Cardiac fibroblast (primary cell): Measurements from ENCODE around the gene ZBTB17.
"Not testable (repeated sequence)": the region's sequence is repeated elsewhere in the genome, so short reads cannot be mapped to it uniquely, and the experiment has no call there.

Source experiments
- DNase-seq, 2 donors: peaks; one replicate each; pipeline versions ENCODE4 v3.0.0 to v3.0.0-alpha.2; 2010; ENCODE audit warnings: low read depth in 2 of 2
- H3K4me3 ChIP-seq, 2 donors: replicated peaks in 1 of 2; 1 replicate in 1 of 2; 2 replicates in 1 of 2; pipeline ENCODE4 v1.5.1; 2011; ENCODE audit warnings: low read depth in 2 of 2, low read length in 2 of 2, mild to moderate bottlenecking in 2 of 2, moderate library complexity in 1 of 2
- TF ChIP-seq, protein P1 (sequence below): IDR thresholded peaks from one replicate; pipeline ENCODE4 v1.5.1; 2011; ENCODE audit warnings: low read depth, mild to moderate bottlenecking, low read length, inconsistent platforms

The ZBTB17 gene

GRCh38 chr1:15908597-15908996 is 67.3 kb downstream of the ZBTB17 start:
- TF ChIP-seq, protein P1, sequence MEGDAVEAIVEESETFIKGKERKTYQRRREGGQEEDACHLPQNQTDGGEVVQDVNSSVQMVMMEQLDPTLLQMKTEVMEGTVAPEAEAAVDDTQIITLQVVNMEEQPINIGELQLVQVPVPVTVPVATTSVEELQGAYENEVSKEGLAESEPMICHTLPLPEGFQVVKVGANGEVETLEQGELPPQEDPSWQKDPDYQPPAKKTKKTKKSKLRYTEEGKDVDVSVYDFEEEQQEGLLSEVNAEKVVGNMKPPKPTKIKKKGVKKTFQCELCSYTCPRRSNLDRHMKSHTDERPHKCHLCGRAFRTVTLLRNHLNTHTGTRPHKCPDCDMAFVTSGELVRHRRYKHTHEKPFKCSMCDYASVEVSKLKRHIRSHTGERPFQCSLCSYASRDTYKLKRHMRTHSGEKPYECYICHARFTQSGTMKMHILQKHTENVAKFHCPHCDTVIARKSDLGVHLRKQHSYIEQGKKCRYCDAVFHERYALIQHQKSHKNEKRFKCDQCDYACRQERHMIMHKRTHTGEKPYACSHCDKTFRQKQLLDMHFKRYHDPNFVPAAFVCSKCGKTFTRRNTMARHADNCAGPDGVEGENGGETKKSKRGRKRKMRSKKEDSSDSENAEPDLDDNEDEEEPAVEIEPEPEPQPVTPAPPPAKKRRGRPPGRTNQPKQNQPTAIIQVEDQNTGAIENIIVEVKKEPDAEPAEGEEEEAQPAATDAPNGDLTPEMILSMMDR = no peak
- H3K4me3 ChIP-seq = no peak overlapping the region
- DNase-seq = no peak

DNA sequence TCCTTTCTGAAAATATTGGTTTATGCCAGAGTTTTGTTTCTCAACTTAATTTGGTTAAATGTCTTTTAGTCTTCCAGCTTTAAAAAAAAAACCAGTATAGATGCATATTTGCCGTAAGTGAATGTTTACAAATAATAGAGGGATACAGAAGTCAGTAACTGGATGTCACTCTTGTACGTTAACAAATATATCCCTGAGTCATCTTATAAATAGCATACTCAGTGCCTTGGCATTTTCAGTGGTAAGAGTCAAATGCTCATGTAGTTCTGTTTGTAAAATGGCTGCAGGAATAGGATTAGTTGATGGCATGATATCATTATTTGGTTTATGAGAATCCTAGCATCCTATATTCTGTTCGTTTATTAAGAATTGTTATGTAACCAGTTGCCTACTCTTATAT is 73.0 kb downstream of the ZBTB17 start:
- no peak overlapping the region for H3K4me3 ChIP-seq
- peak; percentile 49 to 86 for DNase-seq
- TF ChIP-seq, protein P1 = no peak

- DNase-seq = no peak
- H3K4me3 ChIP-seq = no peak overlapping the region
- TF ChIP-seq, protein P1 = no peak
Measured at GRCh38 chr1:15900662-15901279, 75.1 kb downstream of the ZBTB17 start.

DNA sequence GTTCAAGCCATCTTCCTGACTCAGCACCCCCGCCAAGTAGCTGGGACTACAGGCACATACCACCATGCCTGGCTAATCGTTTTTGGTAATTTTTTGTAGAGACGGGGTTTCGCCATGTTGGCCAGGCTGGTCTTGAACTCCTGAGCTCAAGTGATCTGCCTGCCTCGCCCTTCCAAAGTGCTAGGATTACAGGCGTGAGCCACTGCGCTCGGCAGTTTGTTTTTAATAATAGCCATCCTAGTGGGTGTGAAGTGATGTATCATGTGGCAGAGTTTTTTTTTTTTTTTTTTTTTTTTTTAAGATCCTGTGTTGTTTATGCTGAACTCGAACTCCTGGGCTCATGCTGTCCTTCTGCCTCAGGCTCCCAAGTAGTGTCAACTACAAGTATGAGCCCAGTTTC is 76.6 kb downstream of the ZBTB17 start:
- DNase-seq = no peak
- TF ChIP-seq, protein P1 = no peak
- no peak overlapping the region for H3K4me3 ChIP-seq

DNA sequence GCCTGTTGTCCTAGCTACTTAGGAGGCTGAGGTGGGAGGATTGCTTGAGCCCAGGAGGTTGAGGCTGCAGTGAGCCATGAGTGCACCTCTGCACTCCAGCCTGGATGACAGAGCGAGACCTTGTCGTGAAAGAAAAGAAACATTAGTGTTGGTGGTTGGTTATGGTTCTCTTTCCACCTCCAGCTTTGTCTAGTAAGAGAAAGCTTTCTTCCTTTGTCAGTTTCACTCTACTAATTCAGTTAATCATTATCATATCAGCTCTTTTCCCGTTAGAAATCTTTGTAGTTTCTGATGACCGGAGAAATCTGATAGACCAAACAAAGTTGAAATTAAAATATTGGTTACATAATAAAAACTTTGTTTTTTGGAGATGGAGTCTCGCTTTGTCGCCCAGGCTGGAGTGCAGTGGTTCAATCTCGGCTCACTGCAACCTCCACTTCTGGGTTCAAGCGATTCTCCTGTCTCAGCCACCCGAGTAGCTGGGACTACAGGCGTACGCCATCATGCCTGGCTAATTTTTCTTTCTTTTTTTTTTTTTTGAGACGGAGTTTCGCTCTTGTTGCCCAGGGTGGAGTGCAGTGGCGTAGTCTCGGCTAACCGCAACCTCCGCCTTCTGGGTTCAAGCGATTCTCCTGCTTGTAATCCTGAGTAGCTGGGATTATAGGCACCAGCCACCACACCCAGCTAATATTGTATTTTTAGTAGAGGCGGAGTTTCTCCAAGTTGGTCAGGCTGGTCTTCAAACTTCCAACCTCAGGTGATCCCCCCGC is 78.9 kb downstream of the ZBTB17 start:
- not testable (repeated sequence) for DNase-seq, H3K4me3 ChIP-seq

DNA sequence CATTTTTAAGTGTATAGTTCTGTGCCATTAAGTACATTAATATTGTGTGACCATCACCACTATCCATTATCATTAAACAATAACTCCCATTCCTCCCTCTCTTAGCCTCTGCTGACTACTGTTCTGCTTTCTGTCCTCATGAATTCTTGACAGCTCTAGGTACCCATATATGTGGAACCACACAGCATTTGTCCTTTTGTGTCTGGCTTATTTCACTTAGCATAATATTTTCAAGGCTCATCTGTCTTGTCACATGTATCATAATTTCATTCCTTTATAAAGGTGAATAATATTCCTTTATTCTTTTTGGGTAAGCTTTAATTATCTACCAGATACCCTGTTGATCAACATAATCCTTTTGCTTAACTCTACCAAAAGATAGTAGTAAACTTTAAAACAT is 80.7 kb downstream of the ZBTB17 start:
- DNase-seq = no peak
- TF ChIP-seq, protein P1 = no peak

DNA sequence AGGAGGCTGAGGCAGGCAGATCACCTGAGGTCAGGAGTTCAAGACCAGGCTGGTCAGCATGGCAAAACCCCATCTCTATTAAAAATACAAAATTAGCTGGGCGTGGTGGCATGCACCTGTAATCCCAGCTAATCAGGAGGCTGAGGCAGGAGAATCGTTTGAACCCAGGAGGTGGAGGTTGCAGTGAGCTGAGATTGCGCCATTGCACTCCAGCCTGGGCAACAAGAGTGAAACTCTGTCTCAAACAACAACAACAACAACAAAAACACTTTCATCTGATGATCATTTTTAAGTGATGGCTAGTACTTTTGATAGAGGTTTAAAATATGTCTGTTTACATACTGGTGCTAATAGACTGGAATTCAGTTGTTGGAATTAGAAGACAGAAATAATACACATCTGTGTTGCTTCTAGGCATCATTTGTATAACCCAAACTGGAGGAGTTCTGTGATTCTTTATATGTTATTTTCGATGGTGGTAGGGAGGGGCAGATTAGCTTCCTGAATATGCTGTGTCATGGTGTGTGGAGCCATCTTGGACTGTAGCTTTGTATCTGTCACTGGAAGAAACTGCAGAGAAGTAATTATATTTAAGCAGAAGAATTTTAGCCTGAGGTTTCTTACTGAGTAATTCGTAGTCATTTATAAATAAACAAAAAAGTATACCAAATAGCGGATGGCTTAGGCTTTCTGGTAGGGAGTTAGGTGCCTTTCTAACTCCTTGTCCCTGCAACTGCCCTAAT is 82.9 kb downstream of the ZBTB17 start:
- H3K4me3 ChIP-seq = not testable (repeated sequence)
- DNase-seq = peak; percentile 36 to 61

More for the DNA sequence above, 80.7 kb downstream of the ZBTB17 start:
- no peak overlapping the region for H3K4me3 ChIP-seq
